GM18507 (cell line): ENCODE data around the gene RNF152.

Source experiments
- DNase-seq: peaks from one replicate; pipeline ENCODE4 v3.0.0; 2011; ENCODE audit warnings: low read depth; ENCODE audit not compliant: insufficient read length; ENCODE audit errors: extremely low spot score
- FAIRE-seq: peaks from 2 replicates; lab custom pipeline; 2011; peaks lifted over from hg19 to GRCh38; lab: Jason Lieb, UNC

The RNF152 gene

DNA sequence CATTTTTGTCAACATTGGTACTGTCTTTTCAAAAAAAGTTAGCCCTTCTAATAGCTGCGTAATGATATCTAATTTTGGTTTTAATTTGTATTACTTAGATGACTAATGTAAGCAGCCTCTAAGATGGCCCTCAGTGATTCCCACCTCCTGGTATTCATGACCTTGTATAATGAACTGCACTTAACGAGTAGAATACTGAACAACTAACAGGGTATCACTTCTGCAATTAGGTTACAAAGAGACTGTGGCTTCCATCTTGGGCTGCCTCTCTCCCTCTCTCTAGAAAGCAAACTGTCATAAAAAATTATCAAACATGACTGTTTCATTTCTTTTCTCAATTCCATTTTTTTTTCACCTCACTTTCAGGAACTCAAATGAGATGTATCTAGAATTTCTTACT is 120.9 kb downstream of the RNF152 start:
- FAIRE-seq: no peak
- DNase-seq: no peak

DNA sequence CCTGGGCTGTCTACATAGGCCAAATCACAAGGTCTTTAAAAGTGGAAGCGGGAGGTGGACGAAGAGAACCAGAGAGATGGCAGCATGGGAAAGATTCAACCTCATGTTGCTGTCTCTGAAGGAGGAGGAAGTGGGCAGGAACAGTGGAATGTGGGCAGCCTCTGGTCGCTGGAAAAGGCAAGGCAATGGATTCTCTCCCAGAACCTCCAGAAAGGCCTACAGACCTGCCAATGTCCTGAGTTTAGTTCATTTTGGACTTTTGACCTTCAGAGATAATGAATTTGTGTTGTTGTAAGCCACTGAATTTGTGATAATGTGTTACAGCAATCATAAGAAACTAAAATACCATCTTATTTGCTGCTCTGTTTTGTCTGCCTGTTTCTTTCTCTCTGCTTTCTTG is 122.5 kb downstream of the RNF152 start:
- DNase-seq: no peak
- no peak for FAIRE-seq

DNA sequence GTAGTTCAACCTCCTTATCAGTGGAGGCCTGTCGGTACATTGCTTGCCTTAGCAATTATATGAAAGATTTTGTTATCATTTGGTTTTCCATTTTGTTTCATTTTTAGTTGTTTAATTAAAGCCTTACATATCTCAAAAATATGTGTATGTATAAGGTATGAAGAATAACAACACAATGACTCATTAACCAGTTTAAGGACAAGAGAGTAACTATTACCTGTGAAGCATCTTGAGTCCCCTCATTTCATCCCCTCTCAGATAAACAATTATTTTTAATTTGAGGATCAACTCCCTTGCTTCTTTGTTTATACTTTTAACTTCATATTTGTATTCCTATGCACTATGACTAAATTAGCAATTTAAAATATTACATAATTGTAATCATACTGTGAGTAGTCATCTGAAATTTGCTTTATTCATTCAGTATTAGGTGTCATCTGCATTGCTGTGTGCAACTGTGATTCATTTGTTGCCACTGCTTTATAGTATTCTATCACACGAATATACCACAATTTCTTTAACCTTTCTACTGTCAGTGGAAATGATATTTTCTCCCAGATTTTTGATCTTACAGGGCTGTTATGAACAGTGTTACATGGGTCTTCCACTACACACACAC is 126.4 kb downstream of the RNF152 start:
- DNase-seq (no peak), FAIRE-seq (no peak)

DNA sequence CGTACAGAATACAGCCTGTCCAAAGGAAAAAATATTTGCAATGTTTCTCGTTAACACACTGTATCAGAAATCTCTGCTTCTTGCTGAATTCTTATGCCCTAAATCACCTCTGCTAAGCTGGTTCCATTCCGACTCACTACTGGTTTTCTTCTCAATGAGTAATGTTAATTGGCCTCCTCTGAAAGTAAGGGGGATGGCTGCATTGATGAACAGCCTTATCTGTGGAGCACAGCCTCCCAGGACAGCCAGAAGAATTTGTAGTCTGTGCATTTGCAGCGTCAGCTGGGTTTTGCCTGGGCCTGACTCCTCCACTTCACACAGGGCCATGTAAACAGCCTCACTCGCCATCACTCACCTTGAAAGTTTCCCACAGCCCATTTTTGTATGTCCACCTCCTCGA is 127.7 kb downstream of the RNF152 start:
- no peak for FAIRE-seq
- no peak for DNase-seq

DNA sequence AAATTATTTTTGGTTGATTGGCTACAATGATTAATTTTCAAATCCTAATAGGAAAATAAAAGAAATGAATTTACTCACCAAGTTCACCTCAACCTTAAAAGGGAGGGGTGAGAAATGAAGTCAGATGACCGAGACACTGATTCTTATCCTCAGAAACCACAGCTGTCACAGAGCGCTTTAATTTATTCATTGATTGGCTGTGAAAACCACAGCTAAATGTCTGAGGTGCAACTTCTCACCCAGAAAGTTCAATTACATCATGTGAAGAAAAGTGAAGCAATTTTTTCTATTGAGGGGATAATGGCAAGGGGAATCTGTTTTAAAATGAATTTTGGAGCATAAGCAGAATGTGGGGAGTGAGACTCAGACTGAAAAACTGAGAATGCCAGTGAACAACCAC is 128.4 kb downstream of the RNF152 start:
- FAIRE-seq: no peak
- DNase-seq: no peak

DNA sequence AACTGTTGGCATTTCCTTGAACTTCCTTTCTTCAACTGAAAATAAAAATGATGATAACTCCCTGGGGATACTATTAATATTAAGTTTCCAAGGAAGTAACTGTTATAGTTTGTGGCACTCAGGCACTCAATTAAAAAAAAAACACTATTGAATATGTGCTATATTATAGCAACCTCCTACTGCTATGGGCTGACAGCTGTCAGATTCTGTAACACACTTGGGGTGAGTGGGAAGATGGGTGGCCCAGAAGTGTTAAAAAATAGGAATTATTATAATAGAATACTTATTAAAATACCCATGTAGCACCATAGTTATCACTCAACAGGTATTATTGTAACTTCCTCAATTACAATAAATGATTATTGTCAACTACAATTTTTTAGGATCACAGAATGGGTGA is 130.9 kb downstream of the RNF152 start:
- FAIRE-seq (no peak), DNase-seq (no peak)
